ENCODE results near the gene MFRP. TPM values are rescaled to one million over a fixed set of nuclear protein-coding genes. Genes with fewer than 3 reads are reported as not detected.

Gene MFRP
- total and polyA plus RNA-seq, 7 donors = 0.01 to 0.05 TPM; not detected in 5

- H3K9me3 ChIP-seq = no peaks in the 10 kb centered on the region
- TF ChIP-seq CTCF (IDR thresholded peaks at IDR 0.05) = no peak
- DNase-seq (peak; percentile 70 to 89), ATAC-seq (peak; percentile 20 to 54 (median 50))
- no peaks in the 10 kb centered on the region for H3K27me3 ChIP-seq (ENCODE audit: insufficient read depth in 3 of 3, low read length in 2 of 3)
- H3K4me3 ChIP-seq = peak overlapping the region; percentile 45
- 15 to 21% (median 16%) methylated on average over 8 of the region's 8 CpGs for WGBS, 3 donors
- peaks cover 0 to 6% of the 10 kb centered on the region in 2 donors for H3K36me3 ChIP-seq (ENCODE audit: insufficient read depth in 1 of 2, low read depth in 1 of 2)
- peak overlapping the region; percentile 97 for H3K27ac ChIP-seq
- intact Hi-C loops (cut with DNase I) = no loop called here
- H3K4me1 ChIP-seq = peaks cover 96% of the 10 kb centered on the region
Measured at GRCh38 chr11:119370486-119371046, 24.1 kb upstream of the MFRP start.

GRCh38 chr11:119369132-119369925 lies 22.8 kb upstream of the MFRP start:
- Histone ChIP-seq H3K27ac (peak overlapping the region; percentile 97), H3K4me3 (peak overlapping the region; percentile 11)
- intact Hi-C loops (cut with DNase I) = no loop called here

GRCh38 chr11:119368121-119369034 lies 21.9 kb upstream of the MFRP start:
- H3K4me3 ChIP-seq = peak overlapping the region; percentile 11
- ATAC-seq (peak; percentile 29 to 54 (median 52)), DNase-seq (peak; percentile 87 to 97)
- no peaks in the 10 kb centered on the region for H3K27me3 ChIP-seq (ENCODE audit: insufficient read depth in 3 of 3, low read length in 2 of 3)
- H3K4me1 ChIP-seq = peaks cover 86% of the 10 kb centered on the region
- peak overlapping the region; percentile 97 for H3K27ac ChIP-seq
- H3K9me3 ChIP-seq = no peaks in the 10 kb centered on the region
- TF ChIP-seq CTCF (IDR thresholded peaks at IDR 0.05) = no peak
- peaks cover 0 to 6% of the 10 kb centered on the region in 2 donors for H3K36me3 ChIP-seq (ENCODE audit: insufficient read depth in 1 of 2, low read depth in 1 of 2)
- WGBS, 3 donors = 21 to 29% (median 21%) methylated on average over 17 of the region's 17 CpGs
- intact Hi-C loops (cut with DNase I) = no loop called here

More at GRCh38 chr11:119369132-119369925, 22.8 kb upstream of the MFRP start:
- Histone ChIP-seq H3K36me3 (ENCODE audit: insufficient read depth in 1 of 2, low read depth in 1 of 2) (peaks cover 0 to 6% of the 10 kb centered on the region in 2 donors), H3K9me3 (no peaks in the 10 kb centered on the region), H3K27me3 (ENCODE audit: insufficient read depth in 3 of 3, low read length in 2 of 3) (no peaks in the 10 kb centered on the region), H3K4me1 (peaks cover 94% of the 10 kb centered on the region)
- ATAC-seq (peak in 1 of 4 donors; percentile 9), DNase-seq (no peak)
- TF ChIP-seq CTCF (IDR thresholded peaks at IDR 0.05) = no peak
- 26 to 32% (median 28%) methylated on average over 13 of the region's 13 CpGs for WGBS, 3 donors

- Histone ChIP-seq H3K27ac (peak overlapping the region; percentile 97), H3K4me3 (peak overlapping the region; percentile 11), H3K27me3 (ENCODE audit: insufficient read depth in 3 of 3, low read length in 2 of 3) (no peaks in the 10 kb centered on the region), H3K36me3 (ENCODE audit: insufficient read depth in 1 of 2, low read depth in 1 of 2) (peaks cover 0 to 6% of the 10 kb centered on the region in 2 donors), H3K4me1 (peaks cover 85% of the 10 kb centered on the region), H3K9me3 (no peaks in the 10 kb centered on the region)
- peak in 3 of 4 donors; percentile 5 to 23 (median 8) for ATAC-seq
- intact Hi-C loops (cut with DNase I) = no loop called here
- 24 to 34% (median 26%) methylated on average over 9 of the region's 9 CpGs for WGBS, 3 donors
- DNase-seq = peak in 1 of 2 donors; percentile 73
- TF ChIP-seq CTCF (IDR thresholded peaks at IDR 0.05) = no peak
Measured at GRCh38 chr11:119367661-119368120, 21.2 kb upstream of the MFRP start.
